CD14-positive monocyte (primary cell): Measurements from ENCODE around the gene CDH2. TPM values are rescaled to one million over a fixed set of nuclear protein-coding genes. Genes with fewer than 3 reads are reported as not detected.

ENCODE experiments used
- DNase-seq, 3 donors: peaks; one replicate each; pipeline ENCODE4 v3.0.0-alpha.2; 2011 to 2022
- H2AFZ ChIP-seq: 2 replicates; pipeline ENCODE4 v1.6.0; 2012; ENCODE audit warnings: mild to moderate bottlenecking, low read depth, low read length, inconsistent platforms; ENCODE audit not compliant: insufficient read depth, poor library complexity, severe bottlenecking
- H3K27ac ChIP-seq, 2 donors: 1 replicate in 1 of 2; 2 replicates in 1 of 2; pipeline ENCODE4 v1.5.1; 2012 to 2013; ENCODE audit warnings: low read length in 2 of 2, control low read depth in 1 of 2, inconsistent platforms in 1 of 2, low read depth in 1 of 2, mild to moderate bottlenecking in 1 of 2
- H3K27me3 ChIP-seq, 2 donors: one replicate each; pipeline versions ENCODE4 v1.6.0 to v1.6.1; 2011 to 2013; ENCODE audit warnings: low read length in 2 of 2; ENCODE audit not compliant: control insufficient read depth in 2 of 2, insufficient read depth in 2 of 2
- H3K36me3 ChIP-seq, 2 donors: replicated peaks in 1 of 2; 1 replicate in 1 of 2; 2 replicates in 1 of 2; pipeline versions ENCODE4 v1.5.1 to v1.6.1; 2012 to 2013; ENCODE audit warnings: low read length in 2 of 2, control low read depth in 1 of 2, inconsistent platforms in 1 of 2, mild to moderate bottlenecking in 1 of 2; ENCODE audit not compliant: insufficient read depth in 2 of 2, control insufficient read depth in 1 of 2
- H3K4me1 ChIP-seq, 2 donors: 1 replicate in 1 of 2; 2 replicates in 1 of 2; pipeline versions ENCODE4 v1.5.1 to v1.6.1; 2012 to 2013; ENCODE audit warnings: low read length in 2 of 2, control low read depth in 1 of 2, inconsistent platforms in 1 of 2, mild to moderate bottlenecking in 1 of 2, moderate library complexity in 1 of 2; ENCODE audit not compliant: insufficient read depth in 2 of 2, control insufficient read depth in 1 of 2
- H3K4me2 ChIP-seq: replicated peaks from 2 replicates; pipeline ENCODE3; 2012; ENCODE audit warnings: low read length, moderate library complexity, mild to moderate bottlenecking; ENCODE audit not compliant: poor library complexity, severe bottlenecking; ENCODE audit errors: extremely low read depth
- H3K4me3 ChIP-seq, 3 experiments: fragments of 200-600 bp in 1 of 3; sonication (generic) in 1 of 3; replicated peaks in 1 of 3; 1 replicate in 2 of 3; 2 replicates in 1 of 3; pipeline ENCODE4 v1.5.1; 2011 to 2013; ENCODE audit warnings: low read length in 3 of 3, mild to moderate bottlenecking in 3 of 3, control low read depth in 2 of 3, low read depth in 2 of 3, inconsistent platforms in 1 of 3, moderate library complexity in 1 of 3
- H3K79me2 ChIP-seq: 2 replicates; pipeline ENCODE4 v1.6.0; 2012; ENCODE audit warnings: mild to moderate bottlenecking, control low read depth, inconsistent platforms, low read length, moderate library complexity; ENCODE audit not compliant: insufficient read depth
- H3K9ac ChIP-seq: 2 replicates; pipeline ENCODE4 v1.6.0; 2017; ENCODE audit warnings: low read length, mild to moderate bottlenecking; ENCODE audit not compliant: insufficient read depth, poor library complexity, severe bottlenecking
- H3K9me3 ChIP-seq, 2 donors: replicated peaks in 1 of 2; 1 replicate in 1 of 2; 2 replicates in 1 of 2; pipeline versions ENCODE4 v1.5.1 to v1.6.1; 2012 to 2013; ENCODE audit warnings: low read length in 2 of 2, control low read depth in 1 of 2; ENCODE audit not compliant: control insufficient read depth in 1 of 2, insufficient read depth in 1 of 2
- H4K20me1 ChIP-seq: 2 replicates; pipeline ENCODE4 v1.6.0; 2012; ENCODE audit warnings: mild to moderate bottlenecking, low read length, control low read depth, moderate library complexity; ENCODE audit not compliant: insufficient read depth
- H3K27ac Mint-ChIP-seq, 7 donors: one replicate each; pipeline ENCODE4 v1.8.0; 2020; ENCODE audit warnings: mild to moderate bottlenecking in 7 of 7, mixed read lengths in 7 of 7, moderate library complexity in 6 of 7, inconsistent platforms in 2 of 7
- H3K27me3 Mint-ChIP-seq, 3 donors: one replicate each; pipeline ENCODE4 v1.8.0; 2021 to 2022; ENCODE audit warnings: low read depth in 3 of 3, mild to moderate bottlenecking in 3 of 3, mixed read lengths in 3 of 3, moderate library complexity in 3 of 3, inconsistent platforms in 1 of 3
- H3K36me3 Mint-ChIP-seq, 2 donors: one replicate each; pipeline ENCODE4 v1.8.0; 2020; ENCODE audit warnings: mixed read lengths in 2 of 2, inconsistent platforms in 1 of 2, mild to moderate bottlenecking in 1 of 2
- H3K4me1 Mint-ChIP-seq: one replicate; pipeline ENCODE4 v1.8.0; 2020; ENCODE audit warnings: mild to moderate bottlenecking, mixed read lengths
- H3K4me3 Mint-ChIP-seq, 2 donors: one replicate each; pipeline ENCODE4 v1.8.0; 2020; ENCODE audit warnings: mild to moderate bottlenecking in 2 of 2, mixed read lengths in 2 of 2, moderate library complexity in 1 of 2
- H3K9me3 Mint-ChIP-seq, 7 donors: one replicate each; pipeline ENCODE4 v1.8.0; 2020 to 2022; ENCODE audit warnings: mixed read lengths in 7 of 7, mild to moderate bottlenecking in 6 of 7, moderate library complexity in 6 of 7, inconsistent platforms in 2 of 7
- WGBS: methylation state at CpG from one replicate; pipeline ENCODE4 v1.1.5; 2013; ENCODE audit warnings: missing lambda C conversion rate; ENCODE audit not compliant: insufficient coverage; 5-methylcytosine and 5-hydroxymethylcytosine counted together
- intact Hi-C, 2 donors: fragments of 100-400 bp; cut with micrococcal nuclease; formaldehyde crosslinking; loops; one replicate each; pipeline versions ENCODE4 v1.15.0 to v1.15.1; 2023
- polyA plus RNA-seq, 3 donors: library from polyadenylated mRNA; depleted of rRNA in 1 of 3; unstranded in 2 of 3; stranded (reverse) in 1 of 3; fragments of 300-500 nt in 2 of 3; fragments of >200 nt in 1 of 3; fragmentation: Illumina TruSeq in 2 of 3; gene quantifications; 1 replicate in 2 of 3; 2 replicates in 1 of 3; pipeline ENCODE4 v1.2.3, GENCODE V29; 2012 to 2021
- TF ChIP-seq, protein P1 (sequence below): fragments of 200-600 bp; IDR thresholded peaks from one replicate; pipeline ENCODE4 v1.8.0; 2022; ENCODE audit warnings: antibody characterized with exemption, mild to moderate bottlenecking

CDH2 gene
- polyA plus RNA-seq, 3 donors, result 0.03 to 0.32 (median 0.08) TPM

DNA sequence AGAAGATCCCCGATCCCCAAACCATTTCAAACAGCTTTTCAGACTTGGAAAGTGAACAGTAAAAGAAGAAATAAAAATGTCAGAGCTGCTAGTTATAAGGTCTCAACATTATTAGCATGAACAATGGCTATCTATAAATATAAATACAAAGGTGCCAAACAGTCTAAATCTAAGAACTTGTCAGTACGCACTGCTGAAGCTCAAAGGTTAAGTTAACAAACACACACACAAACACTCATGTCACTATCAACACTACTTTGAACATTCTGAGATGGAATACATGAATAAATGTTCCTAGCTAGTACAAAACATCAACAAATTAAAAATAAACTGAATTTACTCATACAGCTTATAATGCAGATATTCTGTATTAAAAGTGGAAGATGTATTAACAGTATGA lies 108.7 kb downstream of the CDH2 start:
- no peak overlapping the region for H3K27ac ChIP-seq
- H3K9me3 ChIP-seq, result no peaks in the 10 kb centered on the region
- no peaks in the 10 kb centered on the region for H3K27me3 ChIP-seq
- peaks cover 0 to 3% (median 0%) of the 10 kb centered on the region in 7 donors for H3K9me3 Mint-ChIP-seq
- H3K36me3 Mint-ChIP-seq, result no peaks in the 10 kb centered on the region
- H3K4me1 ChIP-seq, result no peaks in the 10 kb centered on the region
- H3K9ac ChIP-seq, result no peak overlapping the region
- H3K79me2 ChIP-seq, result no peaks in the 10 kb centered on the region
- intact Hi-C loops, result no loop called here
- H3K4me1 Mint-ChIP-seq, result no peaks in the 10 kb centered on the region
- no peak overlapping the region for H3K4me3 Mint-ChIP-seq
- H3K27ac Mint-ChIP-seq, result no peak overlapping the region
- no peaks in the 10 kb centered on the region for H3K27me3 Mint-ChIP-seq
- DNase-seq, result no peak
- no peak overlapping the region for H3K4me2 ChIP-seq
- no peaks in the 10 kb centered on the region for H3K36me3 ChIP-seq
- H3K4me3 ChIP-seq, result no peak overlapping the region
- no peaks in the 10 kb centered on the region for H4K20me1 ChIP-seq
- no CpG with 5 or more reads among the region's 2 CpGs for WGBS
- TF ChIP-seq, protein P1, sequence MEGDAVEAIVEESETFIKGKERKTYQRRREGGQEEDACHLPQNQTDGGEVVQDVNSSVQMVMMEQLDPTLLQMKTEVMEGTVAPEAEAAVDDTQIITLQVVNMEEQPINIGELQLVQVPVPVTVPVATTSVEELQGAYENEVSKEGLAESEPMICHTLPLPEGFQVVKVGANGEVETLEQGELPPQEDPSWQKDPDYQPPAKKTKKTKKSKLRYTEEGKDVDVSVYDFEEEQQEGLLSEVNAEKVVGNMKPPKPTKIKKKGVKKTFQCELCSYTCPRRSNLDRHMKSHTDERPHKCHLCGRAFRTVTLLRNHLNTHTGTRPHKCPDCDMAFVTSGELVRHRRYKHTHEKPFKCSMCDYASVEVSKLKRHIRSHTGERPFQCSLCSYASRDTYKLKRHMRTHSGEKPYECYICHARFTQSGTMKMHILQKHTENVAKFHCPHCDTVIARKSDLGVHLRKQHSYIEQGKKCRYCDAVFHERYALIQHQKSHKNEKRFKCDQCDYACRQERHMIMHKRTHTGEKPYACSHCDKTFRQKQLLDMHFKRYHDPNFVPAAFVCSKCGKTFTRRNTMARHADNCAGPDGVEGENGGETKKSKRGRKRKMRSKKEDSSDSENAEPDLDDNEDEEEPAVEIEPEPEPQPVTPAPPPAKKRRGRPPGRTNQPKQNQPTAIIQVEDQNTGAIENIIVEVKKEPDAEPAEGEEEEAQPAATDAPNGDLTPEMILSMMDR, result no peak
- no peak overlapping the region for H2AFZ ChIP-seq

DNA sequence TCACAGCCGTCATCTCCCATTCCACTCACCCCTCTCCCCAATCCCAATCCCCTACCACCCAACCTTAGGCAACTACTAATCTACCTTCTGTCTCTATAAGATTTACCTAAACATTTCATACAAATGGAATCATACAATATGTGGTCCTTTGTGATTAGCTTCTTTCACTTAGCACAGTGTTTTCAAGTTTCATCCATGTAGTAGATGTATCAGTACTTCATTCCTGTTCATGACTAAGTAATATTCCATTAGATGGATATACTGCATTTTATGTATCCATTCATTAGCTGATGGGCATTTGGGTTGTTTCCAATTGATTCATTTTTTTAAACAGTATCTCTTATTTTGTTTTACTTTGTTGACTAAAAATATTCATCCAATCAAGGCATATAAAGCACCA lies 109.6 kb downstream of the CDH2 start:
- H4K20me1 ChIP-seq, result no peaks in the 10 kb centered on the region
- DNase-seq, result no peak
- TF ChIP-seq, protein P1, result no peak
- H3K36me3 ChIP-seq, result no peaks in the 10 kb centered on the region
- no peaks in the 10 kb centered on the region for H3K36me3 Mint-ChIP-seq
- H3K4me1 ChIP-seq, result no peaks in the 10 kb centered on the region
- no peak overlapping the region for H3K27ac ChIP-seq
- WGBS, result 44% methylated on average over 1 of the region's 1 CpG
- no peak overlapping the region for H3K4me3 Mint-ChIP-seq
- no peaks in the 10 kb centered on the region for H3K4me1 Mint-ChIP-seq
- intact Hi-C loops, result no loop called here
- no peak overlapping the region for H3K27ac Mint-ChIP-seq
- no peaks in the 10 kb centered on the region for H3K27me3 Mint-ChIP-seq
- no peaks in the 10 kb centered on the region for H3K27me3 ChIP-seq
- H3K4me2 ChIP-seq, result no peak overlapping the region
- H3K9me3 Mint-ChIP-seq, result peaks cover 0 to 3% (median 0%) of the 10 kb centered on the region in 7 donors
- H3K9ac ChIP-seq, result no peak overlapping the region
- no peaks in the 10 kb centered on the region for H3K79me2 ChIP-seq
- no peaks in the 10 kb centered on the region for H3K9me3 ChIP-seq
- H2AFZ ChIP-seq, result no peak overlapping the region
- H3K4me3 ChIP-seq, result no peak overlapping the region
